GM18511 (cell line): ENCODE measurements around the gene CALD1.
A peak's percentile ranks its signal among the peaks of the same experiment; 100 is the strongest.

Experiments
- ATAC-seq: cut with Tn5 transposase; IDR thresholded peaks from one replicate; pipeline ENCODE4 v1.9.1; 2021; ENCODE audit warnings: mild to moderate bottlenecking, moderate library complexity; ENCODE audit not compliant: unreplicated experiment

Gene CALD1

GRCh38 chr7:134763960-134764359, 15.5 kb upstream of the CALD1 start:
- ATAC-seq, result no peak

GRCh38 chr7:134764365-134764764, 15.1 kb upstream of the CALD1 start:
- ATAC-seq, result no peak

- ATAC-seq, result peak; percentile 95
These were observed 12.5 kb upstream of the CALD1 start for GRCh38 chr7:134766779-134767519.

- no peak for ATAC-seq
These were observed 11.8 kb upstream of the CALD1 start for GRCh38 chr7:134767520-134768168.

- ATAC-seq, result no peak
These were observed 11.2 kb upstream of the CALD1 start for GRCh38 chr7:134768243-134768642.

GRCh38 chr7:134770676-134771075, 8.8 kb upstream of the CALD1 start:
- ATAC-seq, result no peak

- no peak for ATAC-seq
These were observed 8.3 kb upstream of the CALD1 start for GRCh38 chr7:134771111-134771510.

- no peak for ATAC-seq
These were observed 7.5 kb upstream of the CALD1 start for GRCh38 chr7:134771889-134772288.

- no peak for ATAC-seq
These were observed 7.0 kb upstream of the CALD1 start for GRCh38 chr7:134772401-134772800.

- ATAC-seq, result no peak
These were observed 6.3 kb upstream of the CALD1 start for GRCh38 chr7:134773164-134773563.

GRCh38 chr7:134774119-134774518, 5.3 kb upstream of the CALD1 start:
- no peak for ATAC-seq

GRCh38 chr7:134777470-134777869, 2.0 kb upstream of the CALD1 start:
- ATAC-seq, result no peak

- ATAC-seq, result no peak
These were observed 1.4 kb upstream of the CALD1 start for GRCh38 chr7:134777908-134778580.

GRCh38 chr7:134779741-134780065, 269 bp downstream of the CALD1 start:
- ATAC-seq, result no peak

- ATAC-seq, result no peak
These were observed 863 bp downstream of the CALD1 start for GRCh38 chr7:134780166-134780828.

- no peak for ATAC-seq
These were observed 1.7 kb downstream of the CALD1 start for GRCh38 chr7:134781171-134781570.

- peak; percentile 88 for ATAC-seq
These were observed 2.7 kb downstream of the CALD1 start for GRCh38 chr7:134782121-134782623.

GRCh38 chr7:134783294-134784069, 4.0 kb downstream of the CALD1 start:
- no peak for ATAC-seq

GRCh38 chr7:134784251-134785049, 5.0 kb downstream of the CALD1 start:
- no peak for ATAC-seq

- no peak for ATAC-seq
These were observed 6.4 kb downstream of the CALD1 start for GRCh38 chr7:134785842-134786241.
